RKO (cell line): ENCODE results near the gene GRM4.

ENCODE experiments used
- DNase-seq: peaks from one replicate; pipeline ENCODE4 v3.0.0-alpha.2; 2016; ENCODE audit warnings: low spot score

Gene GRM4

GRCh38 chr6:34106900-34107299, 39.0 kb downstream of the GRM4 start:
- DNase-seq = no peak

GRCh38 chr6:34106421-34106820, 39.5 kb downstream of the GRM4 start:
- no peak for DNase-seq

- DNase-seq = no peak
These were observed 41.3 kb downstream of the GRM4 start for GRCh38 chr6:34104628-34105027.

- DNase-seq = no peak
These were observed 41.7 kb downstream of the GRM4 start for GRCh38 chr6:34104186-34104585.

GRCh38 chr6:34103321-34103720, 42.6 kb downstream of the GRM4 start:
- no peak for DNase-seq

GRCh38 chr6:34102696-34103095, 43.2 kb downstream of the GRM4 start:
- no peak for DNase-seq

- no peak for DNase-seq
These were observed 43.7 kb downstream of the GRM4 start for GRCh38 chr6:34102099-34102656.

GRCh38 chr6:34100788-34101187, 45.1 kb downstream of the GRM4 start:
- DNase-seq = no peak

GRCh38 chr6:34099878-34100277, 46.0 kb downstream of the GRM4 start:
- DNase-seq = no peak

- no peak for DNase-seq
These were observed 47.6 kb downstream of the GRM4 start for GRCh38 chr6:34098045-34098936.

- DNase-seq = no peak
These were observed 49.1 kb downstream of the GRM4 start for GRCh38 chr6:34096814-34097213.

GRCh38 chr6:34096193-34096592, 49.7 kb downstream of the GRM4 start:
- DNase-seq = no peak

GRCh38 chr6:34095741-34096140, 50.1 kb downstream of the GRM4 start:
- DNase-seq = no peak

- no peak for DNase-seq
These were observed 50.8 kb downstream of the GRM4 start for GRCh38 chr6:34095136-34095505.

- no peak for DNase-seq
These were observed 51.3 kb downstream of the GRM4 start for GRCh38 chr6:34094474-34095135.

GRCh38 chr6:34093854-34094430, 51.9 kb downstream of the GRM4 start:
- no peak for DNase-seq

GRCh38 chr6:34093206-34093605, 52.7 kb downstream of the GRM4 start:
- DNase-seq = no peak

- no peak for DNase-seq
These were observed 53.3 kb downstream of the GRM4 start for GRCh38 chr6:34092631-34093030.

GRCh38 chr6:34090935-34091334, 55.0 kb downstream of the GRM4 start:
- no peak for DNase-seq

- DNase-seq = no peak
These were observed 55.4 kb downstream of the GRM4 start for GRCh38 chr6:34090529-34090928.

- no peak for DNase-seq
These were observed 59.3 kb downstream of the GRM4 start for GRCh38 chr6:34086558-34086957.

- DNase-seq = no peak
These were observed 60.3 kb downstream of the GRM4 start for GRCh38 chr6:34085453-34086170.
